ENCODE measurements around the gene MPI. TPM values are rescaled to one million over a fixed set of nuclear protein-coding genes. Genes with fewer than 3 reads are reported as not detected.

The MPI gene
- total and polyA plus RNA-seq, 9 donors: 28.8 to 55.6 (median 44.7) TPM

- Histone ChIP-seq H3K27ac (no peak overlapping the region), H3K9me3 (no peaks in the 10 kb centered on the region), H3K4me1 (ENCODE audit: insufficient read depth) (no peaks in the 10 kb centered on the region), H3K27me3 (no peaks in the 10 kb centered on the region), H3K36me3 (no peaks in the 10 kb centered on the region), H3K4me3 (no peak overlapping the region)
- DNase-seq: no peak
- no peak for TF ChIP-seq CTCF (IDR thresholded peaks at IDR 0.05)
- TF ChIP-seq EP300 (IDR thresholded peaks at IDR 0.05): no peak
- no peak for TF ChIP-seq POLR2A (IDR thresholded peaks at IDR 0.05)
- WGBS, 3 donors: 87 to 94% (median 89%) methylated on average over 7 of the region's 7 CpGs
- intact Hi-C loops (cut with DNase I): no loop called here
Observed at GRCh38 chr15:74851960-74852359, 37.9 kb upstream of the MPI start.

DNA sequence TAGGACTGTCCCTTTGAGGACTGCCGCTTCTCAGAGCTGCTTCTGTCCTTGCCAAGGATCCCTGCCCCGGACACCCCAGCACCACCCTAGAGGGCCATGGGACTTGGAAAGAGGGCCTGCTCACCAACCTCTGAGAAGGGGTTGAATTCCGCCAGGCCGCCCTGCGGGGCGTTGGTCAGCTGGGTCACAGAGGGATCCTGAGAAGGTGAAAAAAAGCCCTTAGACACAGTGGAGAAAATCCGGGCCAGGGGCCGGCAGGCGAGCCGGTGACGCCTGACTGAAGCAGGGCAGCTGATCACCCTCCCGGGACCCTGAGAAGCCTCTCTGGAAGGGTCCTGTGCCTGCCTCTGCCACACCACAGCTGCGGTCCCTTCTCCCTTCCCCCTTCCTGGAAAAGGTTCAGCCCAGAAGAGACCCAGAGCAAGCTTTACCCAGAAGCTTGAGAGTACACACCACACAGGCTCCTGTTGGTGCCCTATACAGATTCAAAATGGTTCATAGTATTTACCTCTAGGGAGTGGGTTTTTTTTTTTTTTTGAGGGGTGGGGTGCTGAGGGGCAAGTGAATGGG lies 35.3 kb upstream of the MPI start:
- intact Hi-C loops (cut with DNase I): no loop called here
- no peaks in the 10 kb centered on the region for H3K4me1 ChIP-seq (ENCODE audit: insufficient read depth)
- no peaks in the 10 kb centered on the region for H3K9me3 ChIP-seq
- H3K4me3 ChIP-seq: no peak overlapping the region
- no peaks in the 10 kb centered on the region for H3K36me3 ChIP-seq
- DNase-seq: no peak
- no peaks in the 10 kb centered on the region for H3K27me3 ChIP-seq
- TF ChIP-seq POLR2A (IDR thresholded peaks at IDR 0.05) (no peak), EP300 (IDR thresholded peaks at IDR 0.05) (no peak), CTCF (IDR thresholded peaks at IDR 0.05) (no peak)
- H3K27ac ChIP-seq: no peak overlapping the region
- 93 to 96% (median 94%) methylated on average over 13 of the region's 13 CpGs for WGBS, 3 donors

DNA sequence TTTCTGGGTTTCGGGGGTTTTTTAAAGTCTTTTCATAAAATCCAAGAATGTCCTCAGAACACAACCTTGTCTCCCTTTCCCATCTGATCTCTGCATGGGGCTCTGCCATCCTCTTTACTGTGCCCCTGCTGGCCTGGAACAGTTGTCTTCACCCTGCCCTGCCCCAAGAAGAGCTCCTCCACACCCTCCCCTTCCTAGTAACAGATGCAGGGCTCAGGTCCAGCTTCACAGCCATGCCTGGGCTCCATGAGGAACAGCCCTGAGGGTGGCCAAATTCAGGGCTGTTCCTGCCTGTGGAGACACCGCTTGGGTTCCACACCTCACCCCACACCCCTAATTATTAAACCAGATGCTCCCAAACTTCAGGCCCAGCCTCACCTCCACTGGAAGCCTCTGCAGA lies 34.0 kb upstream of the MPI start:
- no peak overlapping the region for H3K27ac ChIP-seq
- no peaks in the 10 kb centered on the region for H3K4me1 ChIP-seq (ENCODE audit: insufficient read depth)
- no peak overlapping the region for H3K4me3 ChIP-seq
- 95 to 97% (median 96%) methylated on average over 2 of the region's 2 CpGs for WGBS, 3 donors
- intact Hi-C loops (cut with DNase I): no loop called here
- no peaks in the 10 kb centered on the region for H3K9me3 ChIP-seq
- DNase-seq: no peak
- no peaks in the 10 kb centered on the region for H3K36me3 ChIP-seq
- TF ChIP-seq POLR2A (IDR thresholded peaks at IDR 0.05) (no peak), EP300 (IDR thresholded peaks at IDR 0.05) (no peak)
- no peaks in the 10 kb centered on the region for H3K27me3 ChIP-seq

- H3K27ac ChIP-seq: no peak overlapping the region
- intact Hi-C loops (cut with DNase I): no loop called here
- no peak overlapping the region for H3K4me3 ChIP-seq
- 93 to 100% (median 100%) methylated on average over 1 of the region's 1 CpG for WGBS, 3 donors
- H3K36me3 ChIP-seq: no peaks in the 10 kb centered on the region
- H3K4me1 ChIP-seq (ENCODE audit: insufficient read depth): no peaks in the 10 kb centered on the region
- DNase-seq: no peak
- no peaks in the 10 kb centered on the region for H3K9me3 ChIP-seq
- TF ChIP-seq EP300 (IDR thresholded peaks at IDR 0.05) (no peak), POLR2A (IDR thresholded peaks at IDR 0.05) (no peak), CTCF (IDR thresholded peaks at IDR 0.05) (no peak)
- H3K27me3 ChIP-seq: no peaks in the 10 kb centered on the region
Observed at GRCh38 chr15:74856537-74856936, 33.3 kb upstream of the MPI start.

DNA sequence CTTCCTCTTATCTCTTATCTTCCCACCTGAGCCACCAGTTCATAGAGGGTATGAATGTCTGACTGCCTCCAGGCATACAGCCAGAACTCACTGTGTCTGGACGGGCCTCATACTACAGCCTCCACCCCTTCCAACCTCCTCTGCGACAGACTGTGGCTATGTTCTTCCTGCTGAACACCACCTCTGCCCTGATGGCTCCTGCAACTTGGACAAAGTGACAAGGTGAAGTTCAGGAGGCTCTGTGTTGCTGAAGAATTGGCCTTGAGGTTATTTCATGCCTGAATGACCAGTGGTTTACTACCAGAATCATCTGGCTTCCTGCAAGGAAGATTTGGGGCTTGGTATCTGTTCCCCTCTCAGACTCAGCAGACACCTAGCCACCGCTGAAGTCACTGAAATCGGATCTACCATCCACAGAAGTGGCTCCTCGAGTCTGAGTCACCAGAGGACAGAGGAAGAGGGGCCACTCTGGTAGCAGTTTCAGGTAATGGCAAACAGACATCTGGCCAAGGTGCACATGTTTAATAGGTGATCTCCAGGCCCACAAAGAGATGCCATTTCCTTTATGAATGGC lies 32.7 kb upstream of the MPI start:
- no peak for TF ChIP-seq EP300 (IDR thresholded peaks at IDR 0.05)
- no peak for TF ChIP-seq CTCF (IDR thresholded peaks at IDR 0.05)
- TF ChIP-seq POLR2A (IDR thresholded peaks at IDR 0.05): no peak
- Histone ChIP-seq H3K27ac (no peak overlapping the region), H3K9me3 (no peaks in the 10 kb centered on the region), H3K4me3 (no peak overlapping the region), H3K36me3 (no peaks in the 10 kb centered on the region), H3K27me3 (no peaks in the 10 kb centered on the region), H3K4me1 (ENCODE audit: insufficient read depth) (no peaks in the 10 kb centered on the region)
- intact Hi-C loops (cut with DNase I): no loop called here
- WGBS, 3 donors: 83 to 88% (median 88%) methylated on average over 5 of the region's 5 CpGs
- no peak for DNase-seq
